PC-3 (cell line): Measurements from ENCODE around the gene ILDR2. TPM values are rescaled to one million over a fixed set of nuclear protein-coding genes. Genes with fewer than 3 reads are reported as not detected.

Experiments
- ATAC-seq: fragments of 200-7000 bp; cut with Tn5 transposase; 2 replicates; pipeline ENCODE4 v1.9.1; 2020; ENCODE audit warnings: mild to moderate bottlenecking, moderate library complexity
- BruUV-seq: library from RNA; stranded (reverse); fragments of 400-500 nt; replicated peaks from 2 replicates; lab custom pipeline; 2021; lab: Mats Ljungman, UMichigan
- CTCF ChIA-PET: fragments of 300-600 bp; sonication (Branson Sonifier 250); formaldehyde crosslinking; loops from one replicate; lab custom pipeline; 2022; ENCODE audit warnings: antibody characterized with exemption; lab: Charles Lee
- POLR2A ChIA-PET: fragments of 300-600 bp; sonication (Branson Sonifier 250); formaldehyde crosslinking; loops from one replicate; lab custom pipeline; 2022; ENCODE audit warnings: antibody characterized with exemption; ENCODE audit not compliant: unreplicated experiment; lab: Charles Lee
- DNase-seq: peaks from one replicate; pipeline ENCODE4 v3.0.0-alpha.2; 2015
- H2AFZ ChIP-seq: fragments of 300-600 bp; sonication (generic); 2 replicates; pipeline ENCODE4 v1.6.0; 2016; ENCODE audit warnings: antibody characterized with exemption, low read length
- H3F3A ChIP-seq: fragments of 300-600 bp; sonication (generic); one replicate; pipeline ENCODE4 v1.6.0; 2017; ENCODE audit warnings: antibody characterized with exemption, low read length, control low read depth, mild to moderate bottlenecking; ENCODE audit not compliant: unreplicated experiment
- H3K27ac ChIP-seq: fragments of 300-600 bp; sonication (generic); 2 replicates; pipeline ENCODE4 v1.5.1; 2016; ENCODE audit warnings: mild to moderate bottlenecking, low read length
- H3K27me3 ChIP-seq: fragments of 300-600 bp; sonication (generic); 2 replicates; pipeline ENCODE4 v1.6.1; 2016; ENCODE audit warnings: low read length, mixed read lengths
- H3K36me3 ChIP-seq: fragments of 300-600 bp; sonication (generic); 2 replicates; pipeline ENCODE4 v1.6.1; 2016; ENCODE audit warnings: low read depth, mixed run types, low read length, mixed read lengths
- H3K4me1 ChIP-seq: fragments of 300-600 bp; sonication (generic); 2 replicates; pipeline ENCODE4 v1.5.1; 2016; ENCODE audit warnings: low read length; ENCODE audit not compliant: insufficient read depth
- H3K4me2 ChIP-seq: fragments of 300-600 bp; sonication (generic); 2 replicates; pipeline ENCODE4 v1.6.0; 2016; ENCODE audit warnings: low read length
- H3K4me3 ChIP-seq: fragments of 300-600 bp; sonication (generic); 2 replicates; pipeline ENCODE4 v1.5.1; 2016; ENCODE audit warnings: mild to moderate bottlenecking, low read length, mixed read lengths
- H3K79me2 ChIP-seq: fragments of 300-600 bp; sonication (generic); 2 replicates; pipeline ENCODE4 v1.6.1; 2017; ENCODE audit warnings: low read length, mixed read lengths
- H3K9ac ChIP-seq: fragments of 300-600 bp; sonication (generic); 2 replicates; pipeline ENCODE4 v1.6.0; 2016; ENCODE audit warnings: mild to moderate bottlenecking, low read length
- H3K9me2 ChIP-seq: fragments of 300-600 bp; sonication (generic); replicated peaks from 2 replicates; pipeline ENCODE4 v1.6.1; 2016; ENCODE audit warnings: mixed run types, low read length, mixed read lengths
- H3K9me3 ChIP-seq: fragments of 300-600 bp; sonication (generic); 2 replicates; pipeline ENCODE4 v1.6.1; 2016; ENCODE audit warnings: low read length, mixed read lengths
- H4K20me1 ChIP-seq: fragments of 300-600 bp; sonication (generic); 2 replicates; pipeline ENCODE4 v1.6.1; 2016; ENCODE audit warnings: low read length, mixed read lengths
- EZH2 ChIP-seq: fragments of 300-600 bp; sonication (generic); IDR thresholded peaks from one replicate; pipeline ENCODE4 v1.6.1; 2017; ENCODE audit warnings: antibody characterized with exemption, mild to moderate bottlenecking, low read length; ENCODE audit not compliant: unreplicated experiment
- EZH2phosphoT487 ChIP-seq: fragments of 300-600 bp; sonication (generic); IDR thresholded peaks from 2 replicates; pipeline ENCODE4 v1.6.1; 2018; ENCODE audit warnings: mild to moderate bottlenecking, antibody characterized with exemption, low read length, borderline replicate concordance
- intact Hi-C: fragments of 100-400 bp; cut with micrococcal nuclease; formaldehyde crosslinking; loops from 2 replicates; pipeline ENCODE4 v1.9.0; 2023
- total RNA-seq: library from RNA; depleted of rRNA; stranded (reverse); fragments of >200 nt; gene quantifications from 2 replicates; pipeline ENCODE4 v1.2.3, GENCODE V29; 2014
- TF ChIP-seq, protein P1 (sequence below): fragments of 300-600 bp; sonication (generic); conservative IDR thresholded peaks from 2 replicates; pipeline ENCODE4 v1.5.1; 2017; ENCODE audit warnings: antibody characterized with exemption, low read depth, mild to moderate bottlenecking, low read length

ILDR2 gene
- total RNA-seq, 1 experiment from 2014 or later, result not detected

DNA sequence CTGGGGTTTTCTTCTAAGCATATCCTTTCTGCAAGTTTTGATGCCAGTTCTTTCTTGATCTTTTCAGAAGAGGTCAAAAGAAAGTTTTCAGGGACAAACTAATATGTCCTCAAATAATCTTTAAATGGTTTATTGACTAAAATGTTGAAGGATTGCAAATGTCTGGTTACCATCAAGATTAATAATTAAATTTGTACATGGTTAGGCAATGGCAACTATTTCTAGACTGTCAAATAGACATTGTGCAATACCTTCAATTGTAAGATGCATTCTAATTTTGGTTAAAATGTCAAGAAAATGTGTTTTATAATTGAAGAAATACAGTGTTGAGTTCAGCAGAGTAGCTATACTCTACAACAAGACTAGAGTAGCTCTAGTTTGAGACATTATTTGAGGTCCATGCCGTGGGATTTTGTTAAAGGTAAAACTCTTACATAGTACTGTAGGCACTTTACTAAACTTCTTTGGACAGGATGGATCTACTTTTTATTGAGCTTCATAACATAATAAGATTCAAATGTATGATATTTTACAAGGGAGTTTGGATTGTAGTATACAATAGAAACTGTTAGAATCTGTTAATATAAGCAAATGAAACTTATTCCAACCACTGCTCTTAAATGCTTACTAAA, 36.3 kb upstream of the ILDR2 start:
- intact Hi-C loops, result no loop called here
- H3K27ac ChIP-seq, result no peak overlapping the region
- no peaks in the 10 kb centered on the region for H3K4me1 ChIP-seq
- POLR2A ChIA-PET, result no interaction called here
- peaks cover 86% of the 10 kb centered on the region for H3K27me3 ChIP-seq
- no peak overlapping the region for H3K9ac ChIP-seq
- no peak overlapping the region for H3K4me3 ChIP-seq
- H3F3A ChIP-seq, result no peaks in the 10 kb centered on the region
- ATAC-seq (no peak), DNase-seq (no peak)
- H3K9me2 ChIP-seq, result no peaks in the 10 kb centered on the region
- no peaks in the 10 kb centered on the region for H3K79me2 ChIP-seq
- H3K9me3 ChIP-seq, result no peaks in the 10 kb centered on the region
- CTCF ChIA-PET, result no interaction called here
- no peak overlapping the region for H2AFZ ChIP-seq
- H3K36me3 ChIP-seq, result no peaks in the 10 kb centered on the region
- no peak overlapping the region for H3K4me2 ChIP-seq
- BruUV-seq, result no TSS peak
- TF ChIP-seq EZH2phosphoT487, result no peak
- no peak for TF ChIP-seq EZH2
- no peaks in the 10 kb centered on the region for H4K20me1 ChIP-seq

DNA sequence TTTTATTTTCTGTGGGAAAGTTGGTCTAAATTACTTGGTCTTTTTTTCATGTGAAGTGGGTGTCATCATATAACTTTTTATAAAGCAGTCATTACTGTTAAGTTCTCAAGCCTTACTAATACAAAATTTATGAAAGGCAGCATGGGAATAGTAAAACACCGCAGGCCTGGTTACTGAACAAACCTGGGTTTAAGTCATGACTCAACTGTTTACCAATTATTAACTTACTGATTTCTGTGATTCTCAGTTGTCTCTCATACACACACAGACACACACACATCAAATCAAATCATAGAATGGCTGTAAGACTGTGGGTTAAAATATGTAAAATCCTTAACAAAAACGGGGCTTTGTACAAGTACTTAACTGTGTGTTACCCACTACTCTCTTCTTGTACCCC, 28.4 kb upstream of the ILDR2 start:
- no peak overlapping the region for H2AFZ ChIP-seq
- no peaks in the 10 kb centered on the region for H3K79me2 ChIP-seq
- no TSS peak for BruUV-seq
- H3F3A ChIP-seq, result no peaks in the 10 kb centered on the region
- H3K9ac ChIP-seq, result no peak overlapping the region
- no peaks in the 10 kb centered on the region for H3K9me2 ChIP-seq
- no peak overlapping the region for H3K4me3 ChIP-seq
- CTCF ChIA-PET, result no interaction called here
- no peak for ATAC-seq
- POLR2A ChIA-PET, result interaction anchor here (0.5 kb wide), 1 partner anchor 34 kb away, joined by 3 read pairs; no protein-coding TSS in a partner anchor
- no peaks in the 10 kb centered on the region for H3K36me3 ChIP-seq
- peaks cover 4% of the 10 kb centered on the region; the same call in 1 of the 2 replicates for H3K9me3 ChIP-seq
- H3K27me3 ChIP-seq, result peaks cover 61% of the 10 kb centered on the region
- no peak overlapping the region for H3K4me2 ChIP-seq
- H4K20me1 ChIP-seq, result no peaks in the 10 kb centered on the region
- no peaks in the 10 kb centered on the region for H3K4me1 ChIP-seq
- no peak for DNase-seq
- intact Hi-C loops, result no loop called here
- TF ChIP-seq EZH2phosphoT487 (no peak), EZH2 (no peak)
- TF ChIP-seq, protein P1, sequence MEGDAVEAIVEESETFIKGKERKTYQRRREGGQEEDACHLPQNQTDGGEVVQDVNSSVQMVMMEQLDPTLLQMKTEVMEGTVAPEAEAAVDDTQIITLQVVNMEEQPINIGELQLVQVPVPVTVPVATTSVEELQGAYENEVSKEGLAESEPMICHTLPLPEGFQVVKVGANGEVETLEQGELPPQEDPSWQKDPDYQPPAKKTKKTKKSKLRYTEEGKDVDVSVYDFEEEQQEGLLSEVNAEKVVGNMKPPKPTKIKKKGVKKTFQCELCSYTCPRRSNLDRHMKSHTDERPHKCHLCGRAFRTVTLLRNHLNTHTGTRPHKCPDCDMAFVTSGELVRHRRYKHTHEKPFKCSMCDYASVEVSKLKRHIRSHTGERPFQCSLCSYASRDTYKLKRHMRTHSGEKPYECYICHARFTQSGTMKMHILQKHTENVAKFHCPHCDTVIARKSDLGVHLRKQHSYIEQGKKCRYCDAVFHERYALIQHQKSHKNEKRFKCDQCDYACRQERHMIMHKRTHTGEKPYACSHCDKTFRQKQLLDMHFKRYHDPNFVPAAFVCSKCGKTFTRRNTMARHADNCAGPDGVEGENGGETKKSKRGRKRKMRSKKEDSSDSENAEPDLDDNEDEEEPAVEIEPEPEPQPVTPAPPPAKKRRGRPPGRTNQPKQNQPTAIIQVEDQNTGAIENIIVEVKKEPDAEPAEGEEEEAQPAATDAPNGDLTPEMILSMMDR, result no peak
- no peak overlapping the region for H3K27ac ChIP-seq

DNA sequence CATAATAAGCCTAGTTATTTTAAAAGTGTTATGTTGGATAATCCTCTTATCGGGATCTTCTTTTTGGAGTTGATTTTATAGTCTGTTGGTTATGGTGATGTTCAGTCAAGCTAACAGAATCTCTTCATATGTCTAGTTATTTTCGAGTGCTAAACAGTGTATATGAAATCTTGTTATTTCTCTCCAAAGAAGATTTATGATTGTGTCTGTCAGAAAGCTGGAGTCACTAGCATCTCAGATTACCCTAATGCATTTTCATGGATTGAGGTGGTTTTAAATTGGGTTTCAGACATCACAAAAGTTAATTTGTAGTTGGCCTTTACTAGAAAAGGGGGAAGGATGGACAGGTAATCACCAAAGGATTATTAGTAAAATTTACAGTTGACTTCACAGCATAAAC, 27.0 kb upstream of the ILDR2 start:
- CTCF ChIA-PET, result no interaction called here
- H4K20me1 ChIP-seq, result no peaks in the 10 kb centered on the region

More for the DNA sequence above, 27.0 kb upstream of the ILDR2 start:
- POLR2A ChIA-PET, result no interaction called here
- peaks cover 61% of the 10 kb centered on the region for H3K27me3 ChIP-seq
- DNase-seq (no peak), ATAC-seq (no peak)
- no peak overlapping the region for H2AFZ ChIP-seq
- H3F3A ChIP-seq, result no peaks in the 10 kb centered on the region
- H3K27ac ChIP-seq, result no peak overlapping the region
- no peaks in the 10 kb centered on the region for H3K79me2 ChIP-seq
- H3K9me3 ChIP-seq, result peaks cover 4% of the 10 kb centered on the region; the same call in 1 of the 2 replicates
- no TSS peak for BruUV-seq
- no peak overlapping the region for H3K4me2 ChIP-seq
- TF ChIP-seq, protein P1, result no peak
- TF ChIP-seq EZH2 (no peak), EZH2phosphoT487 (no peak)
- H3K36me3 ChIP-seq, result no peaks in the 10 kb centered on the region
- H3K9me2 ChIP-seq, result no peaks in the 10 kb centered on the region
- intact Hi-C loops, result no loop called here
- no peak overlapping the region for H3K4me3 ChIP-seq
- H3K9ac ChIP-seq, result no peak overlapping the region
- H3K4me1 ChIP-seq, result no peaks in the 10 kb centered on the region
